Measurements from ENCODE around the gene SOAT2. TPM values are rescaled to one million over a fixed set of nuclear protein-coding genes. Genes with fewer than 3 reads are reported as not detected.
"Not testable (repeated sequence)": the region's sequence is repeated elsewhere in the genome, so short reads cannot be mapped to it uniquely, and the experiment has no call there.

SOAT2 gene
- polyA plus RNA-seq, 1 donor = 1.6 TPM

- no peak for DNase-seq
Measured at GRCh38 chr12:53133722-53134121, 30.4 kb downstream of the SOAT2 start.

GRCh38 chr12:53143355-53143754 is 40.1 kb downstream of the SOAT2 start:
- no peak for DNase-seq

GRCh38 chr12:53145383-53146260 is 42.3 kb downstream of the SOAT2 start:
- DNase-seq = no peak

- DNase-seq = no peak
Measured at GRCh38 chr12:53147181-53147580, 43.9 kb downstream of the SOAT2 start.

- DNase-seq = no peak
Measured at GRCh38 chr12:53147653-53148052, 44.4 kb downstream of the SOAT2 start.

GRCh38 chr12:53151039-53151438 is 47.8 kb downstream of the SOAT2 start:
- DNase-seq = no peak

GRCh38 chr12:53152390-53152789 is 49.1 kb downstream of the SOAT2 start:
- DNase-seq = no peak

- peak; percentile 68 for DNase-seq
Measured at GRCh38 chr12:53159195-53159839, 56.0 kb downstream of the SOAT2 start.

GRCh38 chr12:53160000-53160399 is 56.7 kb downstream of the SOAT2 start:
- DNase-seq = no peak

- no peak for DNase-seq
Measured at GRCh38 chr12:53160673-53161072, 57.4 kb downstream of the SOAT2 start.

GRCh38 chr12:53161119-53161911 is 58.0 kb downstream of the SOAT2 start:
- DNase-seq = no peak

- not testable (repeated sequence) for DNase-seq
Measured at GRCh38 chr12:53163008-53163407, 59.7 kb downstream of the SOAT2 start.

GRCh38 chr12:53166837-53167236 is 63.6 kb downstream of the SOAT2 start:
- DNase-seq = no peak

GRCh38 chr12:53169644-53170043 is 66.4 kb downstream of the SOAT2 start:
- no peak for DNase-seq

GRCh38 chr12:53170215-53170614 is 66.9 kb downstream of the SOAT2 start:
- peak; percentile 24 for DNase-seq

GRCh38 chr12:53170876-53171724 is 67.8 kb downstream of the SOAT2 start:
- no peak for DNase-seq

GRCh38 chr12:53171725-53172329 is 68.5 kb downstream of the SOAT2 start:
- peak; percentile 55 for DNase-seq

GRCh38 chr12:53172352-53172751 is 69.1 kb downstream of the SOAT2 start:
- no peak for DNase-seq

- DNase-seq = no peak
Measured at GRCh38 chr12:53173085-53173715, 69.9 kb downstream of the SOAT2 start.

All from left kidney (tissue), 2 donors.